GM13976 (cell line): ENCODE results near the gene TBX18.
A peak's percentile ranks its signal among the peaks of the same experiment; 100 is the strongest.

Experiments
- DNase-seq: peaks from one replicate; pipeline ENCODE4 v3.0.0; 2012; ENCODE audit warnings: low spot score
- CTCF ChIP-seq: IDR thresholded peaks from 2 replicates; pipeline ENCODE4 v1.5.1; 2012; ENCODE audit warnings: borderline replicate concordance, mild to moderate bottlenecking; ENCODE audit not compliant: insufficient read depth; ENCODE audit errors: extremely low read depth, missing control alignments, control extremely low read depth
- in situ Hi-C: fragments of 300-500 bp; cut with MboI; formaldehyde crosslinking; loops from one replicate; pipeline ENCODE4 v1.12.0; 2022; ENCODE audit warnings: low sequenced_read_pairs, mixed read lengths, inconsistent platforms; ENCODE audit not compliant: unreplicated experiment

Gene TBX18

GRCh38 chr6:84688141-84688873 is 76.1 kb downstream of the TBX18 start:
- TF ChIP-seq CTCF: no peak
- in situ Hi-C loops: no loop called here
- DNase-seq: no peak

- TF ChIP-seq CTCF: no peak
- in situ Hi-C loops: no loop called here
- DNase-seq: no peak
Observed at GRCh38 chr6:84687431-84687830, 77.0 kb downstream of the TBX18 start.

GRCh38 chr6:84685983-84686584 is 78.3 kb downstream of the TBX18 start:
- peak; percentile 30 for DNase-seq
- in situ Hi-C loops: no loop called here
- no peak for TF ChIP-seq CTCF

- TF ChIP-seq CTCF: no peak
- no peak for DNase-seq
- in situ Hi-C loops: no loop called here
Observed at GRCh38 chr6:84681693-84682326, 82.6 kb downstream of the TBX18 start.

GRCh38 chr6:84675651-84676050 is 88.7 kb downstream of the TBX18 start:
- TF ChIP-seq CTCF: no peak
- in situ Hi-C loops: no loop called here
- DNase-seq: no peak

GRCh38 chr6:84674395-84674794 is 90.0 kb downstream of the TBX18 start:
- TF ChIP-seq CTCF: no peak
- in situ Hi-C loops: no loop called here
- DNase-seq: no peak

- no peak for TF ChIP-seq CTCF
- in situ Hi-C loops: no loop called here
- no peak for DNase-seq
Observed at GRCh38 chr6:84671183-84671582, 93.2 kb downstream of the TBX18 start.
